HG03095 (cell line): ENCODE results near the gene RPS8.
"Not testable (repeated sequence)": the region's sequence is repeated elsewhere in the genome, so short reads cannot be mapped to it uniquely, and the experiment has no call there.

Experiments used
- ATAC-seq: cut with Tn5 transposase; IDR thresholded peaks from one replicate; pipeline ENCODE4 v1.9.1; 2021; ENCODE audit warnings: moderate library complexity; ENCODE audit not compliant: unreplicated experiment

RPS8 gene

DNA sequence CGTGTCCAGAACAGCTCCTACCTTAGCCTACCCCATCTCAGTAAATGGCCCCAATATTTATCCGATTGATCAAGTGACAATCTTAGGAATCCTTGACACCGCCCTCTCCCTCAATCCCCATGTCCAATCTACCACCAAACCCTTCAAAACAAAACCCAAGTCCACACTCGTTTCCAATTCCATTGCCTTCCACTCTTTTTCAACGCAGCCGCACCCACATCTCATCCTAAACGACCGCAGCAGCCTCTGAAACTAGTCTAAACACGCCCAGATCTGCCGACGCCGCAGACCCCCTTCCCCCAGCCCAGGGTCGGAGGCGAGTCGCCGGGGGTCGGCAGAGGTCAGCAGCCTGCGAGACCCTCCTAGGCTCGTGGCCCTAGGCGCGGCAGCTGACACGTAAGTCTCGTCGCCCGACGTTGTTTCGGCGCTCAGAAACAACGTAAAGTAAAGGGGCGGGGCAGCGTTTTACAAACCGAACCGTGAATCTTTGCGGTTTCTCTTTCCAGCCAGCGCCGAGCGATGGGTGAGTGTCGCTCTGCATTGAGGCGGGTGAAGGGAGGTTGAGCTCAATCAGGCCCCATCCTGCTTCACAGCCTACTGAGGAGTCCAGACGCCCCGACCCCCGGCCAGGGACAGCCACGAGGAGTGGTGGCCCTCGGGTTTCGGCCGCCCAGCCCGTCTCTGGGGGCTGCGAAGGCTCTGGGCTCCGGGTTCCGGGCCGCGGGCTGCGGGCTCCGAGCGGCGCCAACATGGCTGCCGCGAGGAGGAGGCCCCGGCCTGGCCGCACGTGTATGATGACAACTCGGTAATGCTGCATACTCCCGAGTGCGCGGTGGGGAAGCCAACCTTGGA is at the start of gene RPS8:
TSS of gene RPS8 (plus strand) at position 463 of the 852 bp plus-strand sequence. CDS start at position 520, 57 bp downstream.
- ATAC-seq: peak; percentile 74

GRCh38 chr1:44730741-44731512 is 44.4 kb upstream of the RPS8 start, which contains the start of gene RNU5D-1:
Gene RNU5D-1 (minus strand): TSS chr1:44731170.
- ATAC-seq: peak; percentile 57

DNA sequence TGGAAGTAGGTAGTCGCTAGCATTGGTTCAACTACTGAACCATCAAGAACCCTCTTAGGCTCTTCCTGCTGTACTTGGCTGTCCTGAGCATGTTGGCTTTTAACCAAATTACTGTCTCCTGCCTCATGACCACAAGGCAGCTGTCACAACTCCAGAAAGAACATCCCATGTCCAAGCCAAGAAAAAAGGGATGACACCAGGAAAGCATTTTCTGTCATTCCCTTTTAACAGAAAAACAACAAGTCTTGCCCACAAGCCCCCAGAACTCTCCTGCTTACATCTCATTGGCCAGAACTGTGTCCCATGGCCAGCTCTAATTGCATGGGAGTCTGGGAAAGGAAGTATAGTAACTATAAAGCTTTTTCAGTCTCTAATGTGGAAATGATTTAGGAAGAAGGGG is 42.0 kb upstream of the RPS8 start:
- no peak for ATAC-seq

DNA sequence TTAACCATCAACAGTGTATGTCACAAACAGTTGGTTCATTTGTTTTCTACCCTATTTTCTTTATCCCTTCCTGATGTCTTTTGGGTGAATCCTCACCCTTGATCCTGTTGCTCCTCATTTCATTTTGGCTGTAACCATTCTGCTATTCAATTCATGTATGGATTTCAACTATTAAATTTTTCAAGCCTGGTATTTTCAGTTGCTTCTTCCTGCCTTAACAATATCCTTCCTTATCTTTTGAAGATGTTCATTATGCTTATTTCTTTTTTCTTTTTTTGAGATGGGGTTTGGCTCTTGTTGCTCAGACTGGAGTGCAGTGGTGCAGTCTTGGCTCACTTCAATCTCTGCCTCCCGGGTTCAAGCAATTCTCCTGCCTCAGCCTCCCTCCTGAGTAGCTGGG is 41.6 kb upstream of the RPS8 start:
- no peak for ATAC-seq

DNA sequence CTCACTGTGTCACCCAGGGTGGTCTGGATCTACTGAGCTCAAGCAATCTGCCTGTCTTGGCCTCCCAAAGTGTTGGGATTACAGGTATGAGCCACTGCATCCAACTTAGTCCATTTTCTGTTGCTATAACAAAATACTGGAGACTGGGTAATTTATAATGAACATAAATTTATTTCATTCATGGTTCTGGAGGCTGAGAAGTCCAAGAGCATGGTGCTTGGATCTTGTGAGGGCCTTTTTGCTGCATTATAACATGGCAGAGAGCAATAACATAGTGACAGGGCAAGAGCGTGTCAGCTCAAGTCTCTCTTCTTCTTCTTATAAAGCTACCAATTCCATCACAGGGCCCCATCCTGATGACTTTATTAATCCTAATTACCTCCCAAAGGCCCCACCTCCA is 39.3 kb upstream of the RPS8 start:
- no peak for ATAC-seq

DNA sequence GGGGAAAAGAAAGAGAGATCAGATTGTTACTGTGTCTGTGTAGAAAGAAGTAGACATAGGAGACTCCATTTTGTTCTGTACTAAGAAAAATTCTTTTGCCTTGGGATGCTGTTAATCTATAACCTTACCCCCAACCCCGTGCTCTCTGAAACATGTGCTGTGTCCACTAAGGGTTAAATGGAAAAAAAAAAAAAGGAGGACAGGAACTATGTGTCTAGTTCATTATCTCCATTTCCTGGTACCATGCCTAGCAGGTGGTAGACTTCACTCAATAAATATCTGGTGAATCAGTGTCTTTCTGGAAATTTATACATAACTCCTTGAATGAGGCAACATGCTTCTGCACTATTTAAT is 36.4 kb upstream of the RPS8 start:
- not testable (repeated sequence) for ATAC-seq

GRCh38 chr1:44739307-44740178 is 35.8 kb upstream of the RPS8 start, which contains the start of gene KIF2C:
Gene KIF2C (plus strand): TSS chr1:44739837. CDS start chr1:44739933, 96 bp downstream.
- peak; percentile 87 for ATAC-seq

- no peak for ATAC-seq
Observed at GRCh38 chr1:44740179-44740617, 35.1 kb upstream of the RPS8 start.

- no peak for ATAC-seq
Observed at GRCh38 chr1:44743211-44743610, 32.1 kb upstream of the RPS8 start.

- ATAC-seq: no peak
Observed at GRCh38 chr1:44747878-44748277, 27.5 kb upstream of the RPS8 start.

- no peak for ATAC-seq
Observed at GRCh38 chr1:44757420-44757819, 17.9 kb upstream of the RPS8 start.

DNA sequence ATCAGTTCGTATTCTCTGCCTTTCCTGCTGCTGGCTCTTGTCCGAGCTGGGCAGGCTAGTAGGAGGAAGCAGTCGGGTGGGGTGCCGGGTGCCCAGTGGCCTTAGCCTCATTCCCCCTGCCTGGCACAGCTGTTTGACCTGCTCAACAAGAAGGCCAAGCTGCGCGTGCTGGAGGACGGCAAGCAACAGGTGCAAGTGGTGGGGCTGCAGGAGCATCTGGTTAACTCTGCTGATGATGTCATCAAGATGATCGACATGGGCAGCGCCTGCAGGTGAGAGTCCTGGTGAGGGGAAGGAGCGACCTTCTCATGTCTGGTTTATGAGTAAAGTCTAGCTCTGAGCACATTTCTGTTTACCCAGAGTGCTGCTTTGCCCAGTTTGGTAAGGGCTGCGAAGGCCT is 16.3 kb upstream of the RPS8 start:
- no peak for ATAC-seq

DNA sequence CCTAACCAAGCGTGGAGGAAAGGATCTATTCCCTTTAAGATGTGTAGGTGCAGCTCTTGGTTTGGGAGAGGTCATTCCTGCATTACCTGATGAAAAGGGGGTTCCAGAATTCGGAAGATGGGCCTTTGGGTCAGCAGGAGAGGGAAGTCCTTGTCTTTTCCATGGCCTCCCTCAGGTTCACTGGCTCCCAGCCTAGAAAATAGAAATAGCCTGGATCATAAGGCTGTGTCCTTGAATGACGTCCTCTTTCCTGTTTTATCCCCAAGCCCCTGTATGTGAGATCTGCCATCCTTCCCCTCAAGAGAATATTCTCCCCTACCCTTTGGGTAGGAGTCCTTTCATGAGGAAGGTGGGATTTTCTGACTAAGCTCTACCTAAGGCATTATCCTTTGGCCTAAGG is 14.5 kb upstream of the RPS8 start:
- ATAC-seq: no peak

GRCh38 chr1:44766421-44766820 is 8.9 kb upstream of the RPS8 start:
- ATAC-seq: not testable (repeated sequence)

DNA sequence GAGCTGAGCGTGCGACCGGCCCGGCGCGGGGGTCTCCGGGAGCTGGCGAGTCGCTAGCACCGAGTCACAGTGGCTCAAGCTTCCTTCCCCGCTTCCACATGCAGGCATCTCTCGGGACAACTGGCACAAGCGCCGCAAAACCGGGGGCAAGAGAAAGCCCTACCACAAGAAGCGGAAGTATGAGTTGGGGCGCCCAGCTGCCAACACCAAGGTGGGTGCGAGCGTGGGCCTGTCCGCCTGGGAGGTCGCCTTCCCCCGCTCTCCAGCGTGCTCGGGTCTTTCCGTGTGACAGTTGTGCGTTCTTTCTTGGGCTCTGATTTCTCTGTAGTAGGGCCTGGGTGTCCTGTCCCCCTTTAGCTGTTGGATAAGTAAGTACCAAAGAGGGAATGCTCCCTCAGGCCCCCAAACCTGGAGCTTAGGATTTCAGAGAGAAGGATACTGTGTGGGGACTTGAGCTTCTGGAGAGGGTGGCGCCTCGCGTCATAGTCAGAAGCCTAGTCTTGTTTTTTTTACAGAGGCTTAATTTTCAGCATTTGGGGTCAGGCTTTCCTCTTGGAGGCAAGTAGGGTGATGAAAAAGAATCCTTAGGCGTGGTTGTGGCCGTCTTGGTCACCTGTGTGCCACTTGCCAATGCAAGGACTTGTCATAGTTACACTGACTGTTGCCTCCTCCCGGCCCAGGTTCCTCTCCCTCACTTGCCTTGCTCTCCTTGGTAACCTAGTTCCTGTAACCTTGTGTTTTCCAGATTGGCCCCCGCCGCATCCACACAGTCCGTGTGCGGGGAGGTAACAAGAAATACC is 790 bp downstream of the RPS8 start:
- no peak for ATAC-seq

DNA sequence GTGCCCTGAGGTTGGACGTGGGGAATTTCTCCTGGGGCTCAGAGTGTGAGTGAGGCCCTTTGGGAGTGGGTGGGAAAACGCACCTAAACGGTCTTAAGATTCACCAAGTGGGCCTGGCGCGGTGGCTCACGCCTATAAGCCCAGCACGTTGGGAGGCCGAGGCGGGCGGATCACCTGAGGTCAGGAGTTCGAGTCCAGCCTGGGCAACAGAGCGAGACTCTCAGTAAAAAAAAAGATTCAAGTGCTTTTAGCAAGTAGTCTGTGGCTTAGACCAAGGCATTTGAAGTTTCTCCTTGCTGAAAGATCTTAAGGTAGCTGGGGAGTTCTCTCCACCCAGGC is 1.4 kb downstream of the RPS8 start:
- ATAC-seq: no peak

- no peak for ATAC-seq
Observed at GRCh38 chr1:44777547-44777946, 2.2 kb downstream of the RPS8 start.

DNA sequence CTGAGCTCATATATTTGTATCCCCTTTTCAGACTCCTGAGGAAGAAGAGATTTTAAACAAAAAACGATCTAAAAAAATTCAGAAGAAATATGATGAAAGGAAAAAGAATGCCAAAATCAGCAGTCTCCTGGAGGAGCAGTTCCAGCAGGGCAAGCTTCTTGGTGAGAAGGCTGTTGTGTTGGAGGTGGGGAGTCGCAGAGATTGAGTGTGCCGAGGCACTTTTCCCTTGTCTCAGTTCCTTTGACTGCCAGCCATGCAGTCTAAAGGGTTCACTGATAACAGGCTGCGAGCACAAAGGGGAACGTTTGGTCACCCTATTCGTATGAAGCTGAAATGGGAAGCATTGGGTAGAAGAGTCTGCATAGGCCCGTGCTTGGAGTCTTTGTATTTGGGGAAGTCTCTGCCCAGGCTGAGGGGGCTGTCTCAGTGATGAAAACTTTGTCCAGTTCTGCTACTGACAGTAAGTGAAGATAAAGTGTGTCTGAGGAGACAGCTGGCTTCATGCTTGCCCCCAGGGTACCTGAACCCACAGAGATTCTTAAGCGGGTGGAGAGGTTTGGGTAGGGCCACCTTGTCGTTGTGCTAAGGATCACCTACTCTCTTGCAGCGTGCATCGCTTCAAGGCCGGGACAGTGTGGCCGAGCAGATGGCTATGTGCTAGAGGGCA is 2.8 kb downstream of the RPS8 start:
- ATAC-seq: no peak

GRCh38 chr1:44778705-44779576 is 3.6 kb downstream of the RPS8 start:
- no peak for ATAC-seq
